ENCODE data around the gene SRP14. TPM values are rescaled to one million over a fixed set of nuclear protein-coding genes. Genes with fewer than 3 reads are reported as not detected.

Gene SRP14
- total RNA-seq, 2 experiments from 2014 or later = 130 to 188 TPM

- H3K4me2 ChIP-seq (ENCODE audit: low read length) = no peak overlapping the region
- H3K36me3 ChIP-seq (ENCODE audit: insufficient read depth, low read length) = peaks cover 75% of the 10 kb centered on the region
- no peak overlapping the region for H2AFZ ChIP-seq (ENCODE audit: low read length)
- ChIA-PET CTCF (ENCODE audit: unreplicated experiment) (no interaction called here), POLR2A (interaction anchor here (0.6 to 1.2 kb wide), 4 partner anchors 9 to 1856 kb away, joined by 3 to 9 read pairs (median 4); no protein-coding TSS in a partner anchor)
- no peak overlapping the region for H3K27ac ChIP-seq (ENCODE audit: low read depth, low read length, poor library complexity, severe bottlenecking)
- no peak for DNase-seq (ENCODE audit: low spot score)
- no TSS peak for BruUV-seq (replicated peaks)
- H3K79me2 ChIP-seq (ENCODE audit: insufficient read depth, low read depth, low read length) = peaks cover 21% of the 10 kb centered on the region
- no peak overlapping the region for H3K4me3 ChIP-seq (ENCODE audit: low read depth, low read length, poor library complexity, severe bottlenecking)
- H3K9me3 ChIP-seq (ENCODE audit: low read length) = no peaks in the 10 kb centered on the region
- H3K4me1 ChIP-seq (ENCODE audit: insufficient read depth, low read length, poor library complexity, severe bottlenecking) = peaks cover 14% of the 10 kb centered on the region
- intact Hi-C loops (cut with micrococcal nuclease; ENCODE audit: unreplicated experiment) = loop anchor here (10.0 kb wide), 1 partner anchor 150 kb away; no protein-coding TSS in a partner anchor
- H3K9me2 ChIP-seq (ENCODE audit: insufficient read depth, low read length) = no peaks in the 10 kb centered on the region
- peaks cover 4% of the 10 kb centered on the region; the same call in 1 of the 2 replicates for H4K20me1 ChIP-seq (ENCODE audit: insufficient read depth, low read length)
- no peak for TF ChIP-seq EZH2phosphoT487 (IDR thresholded peaks at IDR 0.05; ENCODE audit: borderline replicate concordance, low read depth, low read length)
- no peak for TF ChIP-seq CTCF (conservative IDR thresholded peaks at IDR 0.05; ENCODE audit: low read length)
Measured at GRCh38 chr15:40034186-40034946, 4.6 kb downstream of the SRP14 start.

- Histone ChIP-seq H3K9me3 (ENCODE audit: low read length) (no peaks in the 10 kb centered on the region), H3K79me2 (ENCODE audit: insufficient read depth, low read depth, low read length) (peaks cover 3% of the 10 kb centered on the region; the same call in 1 of the 2 replicates), H3K36me3 (ENCODE audit: insufficient read depth, low read length) (peaks cover 69% of the 10 kb centered on the region), H3K4me3 (ENCODE audit: low read depth, low read length, poor library complexity, severe bottlenecking) (no peak overlapping the region), H2AFZ (ENCODE audit: low read length) (no peak overlapping the region), H3K27ac (ENCODE audit: low read depth, low read length, poor library complexity, severe bottlenecking) (no peak overlapping the region), H3K4me1 (ENCODE audit: insufficient read depth, low read length, poor library complexity, severe bottlenecking) (peaks cover 6% of the 10 kb centered on the region), H3K4me2 (ENCODE audit: low read length) (no peak overlapping the region), H4K20me1 (ENCODE audit: insufficient read depth, low read length) (no peaks in the 10 kb centered on the region), H3K9me2 (ENCODE audit: insufficient read depth, low read length) (no peaks in the 10 kb centered on the region)
- BruUV-seq (replicated peaks) = no TSS peak
- TF ChIP-seq CTCF (conservative IDR thresholded peaks at IDR 0.05; ENCODE audit: low read length) (no peak), EZH2phosphoT487 (IDR thresholded peaks at IDR 0.05; ENCODE audit: borderline replicate concordance, low read depth, low read length) (no peak)
- CTCF ChIA-PET (ENCODE audit: unreplicated experiment) = no interaction called here
- POLR2A ChIA-PET = no interaction called here
- DNase-seq (ENCODE audit: low spot score) = no peak
- intact Hi-C loops (cut with micrococcal nuclease; ENCODE audit: unreplicated experiment) = loop anchor here (10.0 kb wide), 1 partner anchor 147 kb away; no protein-coding TSS in a partner anchor
Measured at GRCh38 chr15:40032125-40032839, 6.7 kb downstream of the SRP14 start.
